HG03064 (cell line): ENCODE results near the gene BUD31.
"Not testable (repeated sequence)": the region's sequence is repeated elsewhere in the genome, so short reads cannot be mapped to it uniquely, and the experiment has no call there.

Source experiments
- ATAC-seq: cut with Tn5 transposase; IDR thresholded peaks from one replicate; pipeline ENCODE4 v1.9.1; 2021; ENCODE audit warnings: low read depth; ENCODE audit not compliant: unreplicated experiment

BUD31 gene

DNA sequence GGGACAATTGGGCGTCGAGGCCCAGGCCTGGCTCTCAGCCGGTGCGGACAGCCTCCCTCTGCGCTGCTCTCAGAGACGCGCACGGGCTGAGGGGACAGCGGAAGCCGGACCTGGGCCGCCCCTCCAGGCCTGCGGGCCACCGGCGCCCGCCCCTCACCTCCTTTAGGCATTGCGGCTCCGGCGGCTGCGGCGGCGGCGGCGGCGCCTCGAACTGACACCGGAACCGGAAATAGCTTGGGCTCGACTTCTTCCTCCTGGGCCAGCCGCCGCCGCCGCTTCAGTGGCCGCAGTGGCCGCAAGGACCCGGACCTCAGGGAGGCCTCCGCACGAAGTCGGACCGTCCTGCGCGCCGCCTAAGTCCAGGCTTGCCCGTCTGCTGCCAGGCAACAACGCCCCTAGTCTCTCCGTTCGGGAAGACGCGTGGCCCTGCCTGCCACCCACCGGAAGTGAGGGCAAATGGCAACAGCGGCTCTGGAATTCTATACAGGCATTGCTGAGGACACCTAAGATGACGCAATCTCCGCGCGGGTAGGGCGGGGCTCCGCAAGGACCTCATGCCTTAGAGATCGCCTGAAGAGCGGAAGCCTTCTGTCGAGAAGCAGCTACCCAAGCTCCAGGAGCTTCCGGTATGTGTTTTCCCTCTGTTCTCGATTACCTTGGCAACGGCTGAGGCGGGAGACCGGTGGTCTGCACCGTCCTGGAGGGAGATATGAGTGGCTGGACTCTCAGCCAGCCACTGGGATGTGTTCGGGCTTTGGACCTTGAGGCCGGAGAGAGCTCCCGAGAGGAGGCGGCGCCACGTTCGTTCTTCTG lies at the start of gene BUD31, which contains the start of gene PDAP1:
Gene BUD31 (plus strand): TSS at position 591 of the 813 bp plus-strand sequence. CDS start 2,124 bp downstream, outside the sequence.
Gene PDAP1 (minus strand): TSS at position 219 of the 813 bp plus-strand sequence. CDS start 49 bp downstream, at position 170.
- peak; percentile 80 for ATAC-seq

DNA sequence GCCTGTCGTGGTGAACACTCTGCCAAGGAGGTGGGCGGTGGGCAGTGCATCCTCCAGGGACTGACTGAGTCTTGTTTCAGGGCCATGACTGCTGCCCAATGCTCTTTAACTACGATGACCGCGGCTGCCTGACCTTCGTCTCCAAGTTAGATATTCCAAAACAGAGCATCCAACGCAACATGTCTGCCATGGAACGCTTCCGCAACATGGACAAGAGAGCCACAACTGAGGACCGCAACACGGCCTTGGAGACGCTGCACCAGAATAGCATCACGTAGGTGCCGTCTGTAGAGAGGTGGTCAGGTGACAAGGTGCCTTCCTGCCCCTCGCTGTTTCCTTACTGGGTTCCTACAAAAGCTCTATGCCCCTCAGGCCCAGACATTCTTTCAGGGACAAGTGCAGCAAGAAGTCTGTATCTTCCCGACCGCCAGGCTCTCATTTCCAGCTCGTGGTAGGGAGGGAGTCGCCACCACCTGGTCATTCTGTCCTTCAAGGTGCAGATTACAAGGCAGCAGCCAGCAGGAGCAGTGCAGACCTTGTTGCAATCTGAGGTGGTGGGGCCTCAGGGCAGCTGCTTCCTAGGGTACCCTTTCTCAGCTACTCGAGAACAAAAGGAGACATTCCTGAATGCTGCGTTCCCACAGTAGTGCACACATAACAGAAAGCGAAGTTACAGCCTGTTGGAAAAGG lies 49.2 kb upstream of the BUD31 start:
- no peak for ATAC-seq

DNA sequence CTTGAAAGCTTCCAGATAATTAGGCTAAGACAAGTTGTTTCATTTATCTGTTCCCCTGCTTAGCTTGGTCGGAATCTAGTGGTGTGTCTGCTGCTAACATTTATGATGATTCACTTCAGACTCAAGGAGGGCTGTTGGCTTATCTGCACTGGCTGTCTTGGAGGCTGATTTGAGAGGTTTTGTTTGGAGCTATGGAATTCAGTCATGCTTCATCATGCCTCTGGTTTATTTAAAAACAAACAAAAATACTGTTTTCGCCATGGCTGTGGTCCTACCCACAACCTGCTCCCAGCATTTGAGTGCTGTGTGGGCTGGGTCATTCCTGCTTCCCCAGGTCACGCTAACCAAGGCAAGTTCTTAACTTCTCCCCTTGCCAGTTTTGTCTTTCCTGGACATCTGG lies 46.0 kb upstream of the BUD31 start:
- ATAC-seq: no peak

DNA sequence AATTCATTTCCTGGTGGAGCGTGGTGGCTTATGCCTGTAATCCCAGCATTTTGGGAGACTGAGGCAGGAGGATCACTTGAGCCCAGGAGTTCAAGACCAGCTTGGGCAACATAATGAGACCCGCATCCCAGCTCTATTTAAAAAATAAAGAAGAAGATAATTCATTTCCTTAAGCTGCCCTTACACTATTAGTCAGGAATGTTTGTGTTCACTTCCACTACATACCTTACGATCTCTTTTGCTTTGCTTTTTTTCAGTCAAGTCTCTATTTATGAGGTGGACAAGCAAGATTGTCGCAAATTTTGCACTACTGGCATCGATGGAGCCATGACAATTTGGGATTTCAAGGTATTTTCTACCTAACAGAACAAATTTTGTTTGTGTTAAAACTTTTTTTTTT lies 45.5 kb upstream of the BUD31 start:
- no peak for ATAC-seq

DNA sequence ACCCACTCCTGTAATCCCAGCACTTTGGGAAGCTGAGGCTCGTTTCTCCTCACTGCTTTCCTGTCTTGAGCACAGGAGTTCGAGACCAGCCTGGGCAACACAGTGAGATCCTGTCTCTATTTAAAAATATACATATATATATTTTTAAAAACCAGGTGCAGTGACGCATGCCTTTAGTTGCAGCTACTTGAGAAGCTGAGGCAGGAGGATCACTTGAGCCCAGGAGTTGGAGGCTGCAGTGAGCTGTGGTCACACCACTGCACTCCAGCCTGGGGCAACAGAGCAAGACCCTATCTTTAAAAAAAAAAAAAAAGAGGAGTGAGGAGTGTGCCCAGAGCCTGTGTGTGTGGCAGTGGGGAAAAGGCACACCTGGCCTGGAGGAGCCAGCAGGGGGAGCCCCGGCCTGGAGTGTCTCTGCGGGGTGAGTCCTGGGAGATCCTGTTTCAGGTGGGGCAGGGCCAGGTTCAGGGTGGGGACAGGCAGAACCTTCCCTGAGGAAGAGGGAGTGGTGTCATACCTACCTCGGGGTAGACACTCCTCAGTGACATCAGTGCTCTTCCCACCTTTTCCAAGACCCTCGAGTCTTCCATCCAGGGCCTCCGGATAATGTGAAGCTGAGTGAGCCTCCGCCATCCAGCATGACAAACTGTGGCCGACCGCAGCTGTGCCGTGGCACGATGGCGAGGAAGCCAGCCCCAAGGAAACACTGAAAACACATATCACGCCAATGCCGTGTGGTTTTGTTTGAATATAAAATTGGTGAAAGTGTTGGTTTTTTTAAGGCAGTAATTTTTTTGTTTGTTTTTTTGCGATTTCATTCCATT lies 43.2 kb upstream of the BUD31 start:
- ATAC-seq: no peak

DNA sequence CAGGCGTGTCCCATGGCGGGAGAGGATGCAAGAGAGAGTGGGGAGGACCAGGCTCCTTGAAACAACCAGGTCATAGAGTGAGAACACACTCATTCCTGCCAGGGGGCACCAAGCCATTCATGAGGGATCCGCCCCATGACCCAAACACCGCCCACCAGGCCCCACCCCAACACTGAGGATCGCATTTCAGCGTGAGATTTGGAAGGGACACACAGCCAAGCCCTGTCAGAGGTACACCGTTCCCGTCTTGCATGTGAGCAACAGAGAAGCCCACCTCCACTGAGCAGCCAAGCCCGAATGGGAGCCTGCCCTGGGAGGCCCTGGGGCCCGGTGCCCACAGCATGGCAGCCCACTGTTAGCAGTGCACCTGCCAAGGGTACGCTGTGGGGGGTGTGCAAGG lies 42.1 kb upstream of the BUD31 start:
- no peak for ATAC-seq

DNA sequence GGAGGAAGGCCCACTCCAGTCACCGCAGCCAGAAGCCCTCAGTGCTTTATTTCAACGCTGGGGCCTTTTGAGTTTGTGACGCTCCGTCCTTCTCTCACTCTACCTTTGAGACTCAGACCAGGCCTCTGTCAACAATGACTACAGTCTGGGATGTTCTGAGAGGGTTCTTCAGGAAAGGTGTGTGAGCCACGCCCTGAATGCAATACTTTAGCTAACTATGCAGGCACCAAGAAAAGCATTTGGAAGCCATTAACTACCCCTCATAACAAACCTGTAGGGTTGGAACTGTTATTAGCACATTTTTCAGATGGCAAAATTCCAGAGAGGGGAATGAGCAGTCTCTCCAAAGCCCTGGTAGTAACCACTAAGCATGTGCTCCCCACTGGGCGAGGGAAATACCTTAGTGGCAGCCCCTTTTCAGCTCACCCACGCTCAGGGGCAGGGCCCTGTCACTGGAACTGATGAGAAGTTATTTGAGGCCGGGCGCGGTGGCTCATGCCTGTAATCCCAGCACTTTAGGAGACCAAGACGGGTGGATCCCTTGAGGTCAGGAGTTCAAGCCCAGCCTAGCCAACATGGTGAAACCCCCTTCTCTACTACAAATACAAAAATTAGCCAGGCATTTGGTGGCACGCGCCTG lies 39.9 kb upstream of the BUD31 start:
- no peak for ATAC-seq

DNA sequence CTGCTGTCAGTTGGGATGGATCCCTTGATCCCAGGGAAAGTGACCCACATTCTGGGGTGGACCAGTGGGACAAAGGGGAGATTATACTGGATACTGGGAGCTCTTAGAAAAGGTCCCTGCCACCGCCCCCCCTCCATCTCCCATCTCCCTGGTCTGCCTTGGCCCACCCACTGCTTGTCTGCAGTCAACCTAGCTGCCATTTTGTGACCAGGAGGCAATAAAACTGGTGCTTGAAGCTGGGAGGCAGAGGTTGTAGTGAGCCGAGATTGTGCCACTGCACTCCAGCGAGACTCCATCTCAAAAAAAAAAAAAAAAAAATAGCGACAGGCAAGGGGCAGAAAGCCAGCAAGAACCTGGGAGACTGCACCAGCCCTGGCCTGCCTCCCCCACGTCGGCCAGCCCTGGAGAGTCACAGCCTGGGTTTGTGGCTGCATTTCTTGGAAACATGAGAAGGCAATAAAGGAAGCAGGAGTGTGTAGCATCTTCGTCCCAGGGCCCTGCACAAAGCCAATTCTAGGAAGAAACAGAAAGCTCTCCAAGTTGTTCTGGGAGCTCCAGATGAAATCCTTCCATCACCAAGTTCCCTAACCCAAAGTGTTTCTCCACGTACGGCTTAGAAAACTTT lies 38.9 kb upstream of the BUD31 start:
- ATAC-seq: no peak

DNA sequence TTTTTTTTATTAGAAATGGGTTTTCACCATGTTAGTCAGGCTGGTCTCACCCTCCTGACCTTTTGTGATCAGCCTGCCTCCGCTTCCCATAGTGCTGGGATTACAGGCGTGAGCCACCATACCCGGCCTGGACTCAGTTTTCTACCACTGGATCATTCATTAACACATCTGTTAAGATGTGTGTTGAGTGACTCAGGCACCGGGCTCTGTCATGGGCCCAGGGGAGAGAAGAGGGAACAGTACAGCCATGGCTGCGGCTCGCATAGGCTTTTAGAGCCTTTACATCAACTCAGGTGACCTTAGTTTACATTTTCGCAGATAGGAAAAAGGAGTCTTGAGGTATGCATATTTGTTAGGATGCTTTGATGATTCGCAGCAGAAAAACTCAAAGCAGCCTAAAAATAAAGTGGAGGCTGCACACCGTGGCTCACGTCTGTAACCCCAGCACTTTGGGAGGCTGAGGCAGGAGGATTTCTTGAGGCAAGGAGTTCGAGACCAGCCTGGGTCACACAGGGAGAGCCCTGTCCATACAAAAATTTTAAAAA lies 37.3 kb upstream of the BUD31 start:
- no peak for ATAC-seq

DNA sequence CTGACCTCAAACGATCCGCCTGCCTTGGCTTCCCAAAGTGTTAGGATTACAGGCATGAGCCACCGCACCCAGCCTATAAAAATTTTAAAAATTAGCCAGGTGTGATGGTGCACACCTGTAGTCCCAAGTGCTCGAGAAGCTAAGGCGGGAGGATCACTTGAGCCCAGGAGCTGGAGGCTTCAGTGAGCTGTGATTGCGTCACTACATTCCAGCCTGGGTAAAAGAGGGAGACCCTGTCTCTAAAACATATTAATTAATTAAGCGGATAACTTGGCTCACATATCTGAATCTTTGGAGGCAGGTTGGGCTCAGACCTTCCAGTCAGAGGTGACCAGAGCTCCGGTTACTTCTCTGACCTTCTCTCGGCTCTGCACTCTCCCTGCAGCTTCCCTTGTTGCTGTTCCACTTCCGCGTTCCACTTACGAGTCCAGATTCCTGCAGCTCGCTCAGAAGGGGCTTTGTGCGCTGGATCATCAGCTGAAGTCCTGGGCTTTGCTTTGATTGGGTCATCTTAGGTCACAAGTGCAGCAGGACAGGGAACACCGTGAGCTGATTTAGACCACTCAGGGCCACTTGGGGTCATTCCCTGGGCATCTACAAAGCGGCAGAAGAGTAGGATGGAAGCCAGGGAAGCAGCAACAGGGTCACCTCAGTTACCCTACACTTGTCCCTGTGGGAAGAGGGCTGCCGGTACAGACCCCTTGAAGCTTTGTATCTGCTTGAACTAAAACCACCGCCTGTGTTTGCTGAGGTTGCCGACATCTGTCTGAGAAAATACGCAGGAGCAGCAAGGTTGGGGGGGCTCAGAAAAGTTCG lies 36.3 kb upstream of the BUD31 start:
- no peak for ATAC-seq

DNA sequence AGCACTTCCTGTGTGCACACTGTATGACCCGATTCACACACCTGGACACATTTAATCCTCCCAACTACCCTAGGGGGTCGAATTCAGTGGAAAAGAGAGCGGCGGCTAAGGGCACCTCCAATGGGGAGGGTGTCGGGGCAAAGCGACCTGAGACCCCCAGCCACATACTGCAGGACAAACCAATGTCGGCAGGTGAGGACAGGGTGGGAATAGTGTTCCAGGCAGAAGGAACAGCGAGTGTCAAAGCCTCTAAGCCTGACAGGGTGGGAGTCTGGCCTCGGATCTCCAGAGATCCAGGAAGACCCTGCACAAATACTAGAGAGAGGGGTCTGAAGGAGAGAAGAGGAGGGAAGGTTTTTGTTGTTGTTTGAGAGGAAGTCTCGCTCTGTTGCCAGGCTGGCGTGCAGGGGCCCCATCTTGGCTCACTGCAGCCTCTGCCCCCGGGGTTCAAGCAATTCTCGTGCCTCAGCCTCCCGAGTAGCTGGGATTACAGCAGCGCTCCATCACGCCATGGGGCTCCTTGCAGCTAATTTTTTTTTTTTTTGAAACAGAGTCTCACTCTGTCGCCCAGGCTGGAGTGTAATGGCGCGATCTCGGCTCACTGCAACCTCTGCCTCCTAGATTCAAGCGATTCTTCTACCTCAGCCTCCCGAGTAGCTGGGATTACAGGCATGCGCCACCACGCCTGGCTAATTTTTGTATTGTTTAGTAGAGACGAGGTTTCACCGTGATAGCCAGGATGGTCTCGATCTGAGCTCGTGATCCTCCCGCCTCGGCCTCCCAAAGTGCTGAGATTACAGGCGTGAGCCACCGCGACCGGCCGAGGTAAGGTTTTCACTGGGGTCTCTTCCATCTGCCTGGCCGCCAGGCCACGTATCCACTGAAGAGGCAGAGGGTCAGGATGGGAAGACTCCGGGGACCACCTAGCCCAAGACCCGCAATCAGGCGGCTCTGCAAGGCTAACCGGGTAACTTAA lies 35.4 kb upstream of the BUD31 start:
- ATAC-seq: no peak

DNA sequence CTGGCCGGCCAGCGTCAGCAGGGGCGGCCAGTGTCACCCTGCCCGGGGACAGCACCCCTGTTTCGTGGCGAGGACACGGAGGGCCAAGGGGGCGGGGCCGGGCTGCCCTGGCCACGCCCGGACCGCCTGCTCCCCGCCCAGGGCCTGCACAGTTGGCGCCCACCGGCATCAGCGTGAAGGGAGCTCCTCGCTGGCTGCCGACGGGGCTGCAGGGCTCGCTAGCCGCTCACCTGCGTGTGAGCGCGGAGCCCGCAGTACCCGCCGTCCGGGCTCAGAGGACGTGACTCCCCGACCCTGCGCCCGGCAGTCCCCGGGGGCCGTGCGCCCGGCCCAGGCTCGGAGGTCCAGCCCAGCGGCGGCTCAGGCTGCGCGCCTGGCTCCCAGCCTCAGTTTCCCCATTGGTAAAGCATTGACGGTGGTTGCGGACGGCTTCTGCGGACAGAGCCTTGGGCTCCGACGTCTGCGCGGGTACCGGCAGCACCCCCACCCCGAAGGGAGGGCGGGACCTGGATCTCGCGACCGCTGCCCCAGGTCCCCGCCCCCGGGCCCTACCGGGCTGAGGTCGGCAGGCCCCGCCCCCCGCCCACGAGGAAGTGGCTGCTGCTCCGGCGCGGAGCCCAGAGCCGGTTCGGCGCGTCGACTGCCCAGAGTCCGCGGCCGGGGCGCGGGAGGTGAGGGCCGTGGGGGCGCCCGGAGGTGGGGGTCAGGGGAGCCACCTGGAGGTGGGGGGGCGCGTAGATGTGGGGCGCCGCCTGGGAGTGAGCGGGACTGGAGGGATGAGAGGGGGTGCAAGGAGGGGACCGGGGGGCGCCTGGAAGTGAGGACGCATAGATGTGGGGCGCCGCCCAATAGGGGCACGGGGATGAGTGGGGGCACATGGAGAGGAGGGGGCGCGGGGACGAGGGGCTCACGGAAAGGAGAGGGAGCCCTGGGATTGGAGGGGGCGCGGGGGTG lies 34.4 kb upstream of the BUD31 start, which contains the start of gene ARPC1B:
Gene ARPC1B (plus strand): TSS at position 620 of the 954 bp plus-strand sequence. CDS start 10,985 bp downstream, outside the sequence.
- peak; percentile 52 for ATAC-seq

DNA sequence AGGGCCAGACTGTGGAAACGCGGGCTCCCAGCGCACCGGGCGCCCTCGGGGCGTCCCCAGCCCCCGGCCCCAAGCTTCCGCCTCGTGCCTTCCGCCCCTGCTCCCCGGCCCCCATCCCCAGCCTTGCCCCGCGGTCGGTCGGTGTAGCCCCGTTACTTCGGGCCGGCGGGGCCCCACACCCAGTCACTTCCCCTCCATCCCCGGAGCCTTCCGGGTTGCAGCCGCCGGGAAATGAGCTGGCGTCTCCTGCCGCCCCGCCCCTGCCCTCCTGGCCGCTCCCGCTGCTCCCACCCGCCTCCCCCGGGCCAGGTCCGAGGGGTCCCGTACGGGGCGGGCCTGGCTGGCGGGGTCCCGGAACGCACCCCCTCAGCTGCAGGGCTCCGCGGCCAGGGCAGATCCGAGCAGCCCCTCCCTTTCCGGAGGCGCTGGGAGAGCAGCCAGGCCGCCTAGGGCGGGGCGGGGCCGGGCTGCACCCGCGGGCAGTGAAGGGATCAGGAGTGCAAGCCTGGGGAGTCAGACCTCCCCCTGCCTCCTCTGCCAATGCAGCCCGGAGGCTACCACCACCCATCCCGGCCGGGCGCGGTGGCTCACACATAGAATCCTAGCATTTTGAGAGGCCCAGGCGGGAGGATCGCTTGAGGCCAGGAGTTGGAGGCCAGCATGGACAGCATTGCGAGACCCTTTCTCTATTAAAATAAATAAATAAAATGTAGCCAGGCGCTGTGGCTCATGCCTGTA lies 33.5 kb upstream of the BUD31 start:
- peak; percentile 45 for ATAC-seq

DNA sequence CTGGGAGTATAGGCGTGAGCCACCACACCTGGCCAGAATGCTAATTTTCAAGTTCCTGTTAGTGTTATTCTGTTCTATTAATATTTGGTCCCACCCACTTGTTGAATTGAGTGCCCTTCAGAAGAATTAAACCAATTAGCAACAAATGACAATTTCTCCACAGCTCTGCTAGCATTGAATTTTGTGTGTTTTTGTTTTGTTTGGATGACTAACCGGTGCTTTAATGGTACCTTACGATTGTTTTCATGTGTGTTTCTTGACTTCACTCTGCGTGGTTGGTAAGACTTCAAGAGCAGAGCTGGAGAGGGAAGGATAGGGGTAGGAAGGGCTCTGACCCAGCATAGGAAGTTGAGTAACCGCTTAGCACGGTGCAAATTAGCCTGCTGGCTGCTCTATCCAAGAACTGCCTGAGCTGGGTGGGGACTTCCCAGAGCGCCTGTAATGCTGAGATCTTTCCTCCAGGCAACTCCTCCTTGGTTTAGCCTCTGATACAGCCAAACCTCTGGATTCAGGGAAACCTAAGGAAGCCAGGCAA lies 29.7 kb upstream of the BUD31 start:
- ATAC-seq: no peak

DNA sequence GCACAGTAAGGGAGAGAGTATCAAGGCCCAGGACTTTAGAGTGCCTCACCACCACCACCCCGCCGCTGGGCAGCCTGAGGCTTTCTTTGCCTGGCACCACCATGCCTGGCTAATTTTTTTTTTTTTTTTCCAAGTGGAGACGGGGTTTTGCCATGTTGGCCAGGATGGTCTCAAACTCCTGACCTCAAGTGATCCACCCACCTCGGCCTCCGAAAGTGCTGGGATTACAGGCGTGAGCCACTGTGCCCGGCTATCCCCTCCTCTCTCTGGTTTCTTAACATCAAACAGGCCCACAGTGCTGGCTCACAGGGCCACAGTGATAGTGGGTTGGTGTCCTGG lies 29.1 kb upstream of the BUD31 start:
- ATAC-seq: not testable (repeated sequence)
